ENCODE results near the gene GPR183.

GPR183 gene

GRCh38 chr13:99294958-99295357 lies 12.2 kb downstream of the GPR183 start:
- DNase-seq = no peak

- no peak for DNase-seq
These were observed 13.0 kb downstream of the GPR183 start for GRCh38 chr13:99294198-99294597.

GRCh38 chr13:99293178-99293577 lies 14.0 kb downstream of the GPR183 start:
- no peak for DNase-seq

GRCh38 chr13:99290894-99291293 lies 16.3 kb downstream of the GPR183 start:
- no peak for DNase-seq

- DNase-seq = no peak
These were observed 17.4 kb downstream of the GPR183 start for GRCh38 chr13:99289674-99290337.

- no peak for DNase-seq
These were observed 17.9 kb downstream of the GPR183 start for GRCh38 chr13:99289271-99289670.

- DNase-seq = no peak
These were observed 19.1 kb downstream of the GPR183 start for GRCh38 chr13:99288089-99288488.

- DNase-seq = no peak
These were observed 19.6 kb downstream of the GPR183 start for GRCh38 chr13:99287551-99287950.

- no peak for DNase-seq
These were observed 21.6 kb downstream of the GPR183 start for GRCh38 chr13:99285432-99286182.

GRCh38 chr13:99282264-99283231 lies 24.7 kb downstream of the GPR183 start:
- no peak for DNase-seq

GRCh38 chr13:99281811-99282263 lies 25.4 kb downstream of the GPR183 start:
- no peak for DNase-seq

GRCh38 chr13:99280166-99280565 lies 27.0 kb downstream of the GPR183 start:
- no peak for DNase-seq

- no peak for DNase-seq
These were observed 27.6 kb downstream of the GPR183 start for GRCh38 chr13:99279637-99280036.

GRCh38 chr13:99278843-99279242 lies 28.4 kb downstream of the GPR183 start:
- DNase-seq = no peak

- no peak for DNase-seq
These were observed 29.0 kb downstream of the GPR183 start for GRCh38 chr13:99278200-99278599.

GRCh38 chr13:99277629-99278028 lies 29.6 kb downstream of the GPR183 start:
- DNase-seq = no peak

- no peak for DNase-seq
These were observed 30.5 kb downstream of the GPR183 start for GRCh38 chr13:99276706-99277105.

- DNase-seq = no peak
These were observed 32.1 kb downstream of the GPR183 start for GRCh38 chr13:99275093-99275469.

GRCh38 chr13:99273128-99273527 lies 34.1 kb downstream of the GPR183 start:
- no peak for DNase-seq

- no peak for DNase-seq
These were observed 34.7 kb downstream of the GPR183 start for GRCh38 chr13:99272481-99272880.

- no peak for DNase-seq
These were observed 36.0 kb downstream of the GPR183 start for GRCh38 chr13:99271249-99271648.

GRCh38 chr13:99270518-99270917 lies 36.7 kb downstream of the GPR183 start:
- DNase-seq = no peak

Data from right kidney (tissue), 1 donor.